Measurements from ENCODE around the gene HS6ST3.

DNA sequence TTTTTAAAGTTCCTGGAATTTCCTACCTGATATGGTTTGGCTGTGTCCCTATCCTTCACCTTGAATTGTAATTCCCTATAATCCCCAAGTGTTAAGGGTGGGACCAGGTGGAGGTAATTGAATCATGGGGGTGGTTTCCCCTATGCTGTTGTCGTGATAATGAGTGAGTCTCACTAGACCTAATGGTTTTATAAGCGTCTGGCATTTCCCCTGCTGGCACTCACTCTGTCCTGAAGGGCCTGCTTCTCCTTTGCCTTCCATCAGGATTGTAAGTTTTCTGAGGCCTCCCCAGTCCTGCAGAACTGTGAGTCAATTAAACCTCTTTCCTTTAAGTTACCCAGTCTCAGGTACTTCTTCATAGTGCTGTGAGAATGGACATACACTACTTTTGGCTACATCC is 298.7 kb downstream of the HS6ST3 start:
- TF ChIP-seq, protein P1, sequence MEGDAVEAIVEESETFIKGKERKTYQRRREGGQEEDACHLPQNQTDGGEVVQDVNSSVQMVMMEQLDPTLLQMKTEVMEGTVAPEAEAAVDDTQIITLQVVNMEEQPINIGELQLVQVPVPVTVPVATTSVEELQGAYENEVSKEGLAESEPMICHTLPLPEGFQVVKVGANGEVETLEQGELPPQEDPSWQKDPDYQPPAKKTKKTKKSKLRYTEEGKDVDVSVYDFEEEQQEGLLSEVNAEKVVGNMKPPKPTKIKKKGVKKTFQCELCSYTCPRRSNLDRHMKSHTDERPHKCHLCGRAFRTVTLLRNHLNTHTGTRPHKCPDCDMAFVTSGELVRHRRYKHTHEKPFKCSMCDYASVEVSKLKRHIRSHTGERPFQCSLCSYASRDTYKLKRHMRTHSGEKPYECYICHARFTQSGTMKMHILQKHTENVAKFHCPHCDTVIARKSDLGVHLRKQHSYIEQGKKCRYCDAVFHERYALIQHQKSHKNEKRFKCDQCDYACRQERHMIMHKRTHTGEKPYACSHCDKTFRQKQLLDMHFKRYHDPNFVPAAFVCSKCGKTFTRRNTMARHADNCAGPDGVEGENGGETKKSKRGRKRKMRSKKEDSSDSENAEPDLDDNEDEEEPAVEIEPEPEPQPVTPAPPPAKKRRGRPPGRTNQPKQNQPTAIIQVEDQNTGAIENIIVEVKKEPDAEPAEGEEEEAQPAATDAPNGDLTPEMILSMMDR (IDR thresholded peaks at IDR 0.05; ENCODE audit: low read depth, low read length), result no peak
- TF ChIP-seq EZH2phosphoT487 (IDR thresholded peaks at IDR 0.05; ENCODE audit: low read depth), result no peak

All from OCI-LY3 (cell line).